ENCODE data around the gene SOCS3. TPM values are rescaled to one million over a fixed set of nuclear protein-coding genes. Genes with fewer than 3 reads are reported as not detected.

SOCS3 gene
- total RNA-seq, 1 donor from 2014 or later = 5.4 TPM

- Mint-ChIP-seq H3K4me3 (ENCODE audit: low read depth) (peak overlapping the region; percentile 95), H3K27me3 (peaks cover 8% of the 10 kb centered on the region), H3K27ac (peak overlapping the region; percentile 16), H3K4me1 (ENCODE audit: low read depth) (peaks cover 43% of the 10 kb centered on the region), H3K36me3 (ENCODE audit: insufficient read depth) (peaks cover 5% of the 10 kb centered on the region), H3K9me3 (ENCODE audit: low read depth) (no peaks in the 10 kb centered on the region)
- TF ChIP-seq CTCF (IDR thresholded peaks at IDR 0.05; ENCODE audit: unreplicated experiment) = no peak
- DNase-seq (ENCODE audit: low spot score, unreplicated experiment) = no peak
Measured at GRCh38 chr17:78377858-78378224, 18.0 kb upstream of the SOCS3 start.

GRCh38 chr17:78376161-78376560 lies 16.3 kb upstream of the SOCS3 start:
- Mint-ChIP-seq H3K27ac (no peak overlapping the region), H3K9me3 (ENCODE audit: low read depth) (no peaks in the 10 kb centered on the region), H3K36me3 (ENCODE audit: insufficient read depth) (peaks cover 1% of the 10 kb centered on the region), H3K4me3 (ENCODE audit: low read depth) (peak overlapping the region; percentile 19), H3K4me1 (ENCODE audit: low read depth) (peaks cover 32% of the 10 kb centered on the region), H3K27me3 (peaks cover 9% of the 10 kb centered on the region)
- no peak for DNase-seq (ENCODE audit: low spot score, unreplicated experiment)
- TF ChIP-seq CTCF (IDR thresholded peaks at IDR 0.05; ENCODE audit: unreplicated experiment) = no peak

GRCh38 chr17:78375401-78376151 lies 15.7 kb upstream of the SOCS3 start:
- peaks cover 1% of the 10 kb centered on the region for H3K36me3 Mint-ChIP-seq (ENCODE audit: insufficient read depth)
- H3K4me1 Mint-ChIP-seq (ENCODE audit: low read depth) = peaks cover 30% of the 10 kb centered on the region
- no peak overlapping the region for H3K27ac Mint-ChIP-seq
- TF ChIP-seq CTCF (IDR thresholded peaks at IDR 0.05; ENCODE audit: unreplicated experiment) = no peak
- no peak for DNase-seq (ENCODE audit: low spot score, unreplicated experiment)
- no peak overlapping the region for H3K4me3 Mint-ChIP-seq (ENCODE audit: low read depth)
- H3K27me3 Mint-ChIP-seq = peaks cover 9% of the 10 kb centered on the region
- no peaks in the 10 kb centered on the region for H3K9me3 Mint-ChIP-seq (ENCODE audit: low read depth)

GRCh38 chr17:78374631-78375274 lies 14.9 kb upstream of the SOCS3 start:
- Mint-ChIP-seq H3K27ac (peak overlapping the region; percentile 95), H3K4me3 (ENCODE audit: low read depth) (no peak overlapping the region), H3K36me3 (ENCODE audit: insufficient read depth) (no peaks in the 10 kb centered on the region), H3K4me1 (ENCODE audit: low read depth) (peaks cover 24% of the 10 kb centered on the region), H3K27me3 (peaks cover 9% of the 10 kb centered on the region), H3K9me3 (ENCODE audit: low read depth) (no peaks in the 10 kb centered on the region)
- no peak for DNase-seq (ENCODE audit: low spot score, unreplicated experiment)
- TF ChIP-seq CTCF (IDR thresholded peaks at IDR 0.05; ENCODE audit: unreplicated experiment) = no peak

- Mint-ChIP-seq H3K36me3 (ENCODE audit: insufficient read depth) (no peaks in the 10 kb centered on the region), H3K27ac (peak overlapping the region; percentile 95), H3K27me3 (peaks cover 9% of the 10 kb centered on the region), H3K4me1 (ENCODE audit: low read depth) (peaks cover 22% of the 10 kb centered on the region), H3K9me3 (ENCODE audit: low read depth) (no peaks in the 10 kb centered on the region), H3K4me3 (ENCODE audit: low read depth) (no peak overlapping the region)
- no peak for TF ChIP-seq CTCF (IDR thresholded peaks at IDR 0.05; ENCODE audit: unreplicated experiment)
- no peak for DNase-seq (ENCODE audit: low spot score, unreplicated experiment)
Measured at GRCh38 chr17:78374189-78374588, 14.3 kb upstream of the SOCS3 start.
